SK-N-SH (cell line): ENCODE measurements around the gene RPSA. TPM values are rescaled to one million over a fixed set of nuclear protein-coding genes. Genes with fewer than 3 reads are reported as not detected.

Experiments
- CTCF ChIA-PET: fragments of 300-600, 350-600 bp; formaldehyde crosslinking; extraction: SDS; loops from one replicate; lab custom pipeline; 2021; lab: Yijun Ruan, JAX
- POLR2A ChIA-PET: fragments of 350-600 bp; sonication (Branson Sonifier 250); formaldehyde crosslinking; extraction: SDS; loops from one replicate; lab custom pipeline; 2020; ENCODE audit warnings: antibody characterized with exemption, inconsistent platforms; lab: Yijun Ruan, JAX
- DNase-seq: peaks from one replicate; pipeline ENCODE4 v3.0.0; 2012
- H2AFZ ChIP-seq: fragments of 200-600 bp; sonication (generic); 2 replicates; pipeline ENCODE4 v1.8.1; 2016; ENCODE audit warnings: antibody characterized with exemption, mild to moderate bottlenecking, low read depth
- H3F3A ChIP-seq: fragments of 200-600 bp; sonication (generic); replicated peaks from 2 replicates; pipeline ENCODE3; 2016; ENCODE audit warnings: antibody characterized with exemption, mild to moderate bottlenecking; ENCODE audit not compliant: insufficient read depth
- H3K27ac ChIP-seq, 2 experiments: fragments of 200-500 bp in 1 of 2; fragments of 200-600 bp in 1 of 2; sonication (Bioruptor generic) in 1 of 2; sonication (generic), shearing (Covaris generic) in 1 of 2; 2 replicates each; pipeline versions ENCODE4 v1.5.1 to v1.6.1; 2014 to 2016; ENCODE audit warnings: low read depth in 2 of 2, inconsistent platforms in 1 of 2, low read length in 1 of 2, mild to moderate bottlenecking in 1 of 2, mixed read lengths in 1 of 2
- H3K27me3 ChIP-seq: fragments of 200-600 bp; sonication (generic), shearing (Covaris generic); 2 replicates; pipeline ENCODE4 v1.6.1; 2016; ENCODE audit warnings: mixed run types; ENCODE audit not compliant: insufficient read depth
- H3K36me3 ChIP-seq, 2 experiments: fragments of 200-500 bp in 1 of 2; fragments of 200-600 bp in 1 of 2; sonication (Bioruptor generic) in 1 of 2; sonication (generic) in 1 of 2; replicated peaks in 1 of 2; 2 replicates each; pipeline versions ENCODE3 to v1.5.1; 2014 to 2016; ENCODE audit warnings: low read length in 1 of 2, mild to moderate bottlenecking in 1 of 2; ENCODE audit not compliant: insufficient read depth in 2 of 2, control insufficient read depth in 1 of 2
- H3K4me1 ChIP-seq, 2 experiments: fragments of 200-500 bp in 1 of 2; fragments of 200-600 bp in 1 of 2; sonication (Bioruptor generic) in 1 of 2; sonication (generic), shearing (Covaris generic) in 1 of 2; 2 replicates each; pipeline versions ENCODE4 v1.5.1 to v1.6.1; 2014 to 2016; ENCODE audit warnings: low read depth in 1 of 2, low read length in 1 of 2, mixed run types in 1 of 2; ENCODE audit not compliant: insufficient read depth in 2 of 2, control insufficient read depth in 1 of 2
- H3K4me2 ChIP-seq: fragments of 200-600 bp; sonication (generic), shearing (Covaris generic); 2 replicates; pipeline ENCODE4 v1.6.1; 2017; ENCODE audit warnings: mixed run types
- H3K4me3 ChIP-seq, 2 experiments: fragments of 200-500 bp in 1 of 2; fragments of 200-600 bp in 1 of 2; sonication (Bioruptor generic) in 1 of 2; sonication (generic), shearing (Covaris generic) in 1 of 2; 2 replicates each; pipeline versions ENCODE4 v1.5.1 to v1.8.1; 2014 to 2016; ENCODE audit warnings: low read depth in 2 of 2, inconsistent platforms in 1 of 2, low read length in 1 of 2, mild to moderate bottlenecking in 1 of 2, mixed read lengths in 1 of 2, moderate library complexity in 1 of 2
- H3K79me2 ChIP-seq: fragments of 200-600 bp; sonication (generic); 2 replicates; pipeline ENCODE4 v1.8.1; 2017; ENCODE audit warnings: mild to moderate bottlenecking; ENCODE audit not compliant: insufficient read depth
- H3K9ac ChIP-seq: fragments of 200-600 bp; sonication (generic); 2 replicates; pipeline ENCODE4 v1.6.1; 2017; ENCODE audit warnings: mixed run types
- H3K9me2 ChIP-seq: fragments of 200-600 bp; sonication (generic); 2 replicates; pipeline ENCODE4 v1.6.1; 2017; ENCODE audit warnings: mixed run types
- H3K9me3 ChIP-seq: fragments of 200-600 bp; sonication (generic); 2 replicates; pipeline ENCODE4 v1.6.1; 2017; ENCODE audit warnings: mixed run types, mild to moderate bottlenecking, moderate library complexity
- H4K20me1 ChIP-seq: fragments of 200-600 bp; sonication (generic); 2 replicates; pipeline ENCODE4 v1.6.1; 2017; ENCODE audit warnings: mild to moderate bottlenecking, mixed run types; ENCODE audit not compliant: insufficient read depth
- CHD2 ChIP-seq: fragments of 150-350 bp; IDR thresholded peaks from 2 replicates; pipeline ENCODE4 v1.6.1; 2018; ENCODE audit warnings: low read length; ENCODE audit not compliant: partially characterized antibody
- CTCF ChIP-seq: fragments of 200-600 bp; sonication (generic); IDR thresholded peaks from 2 replicates; pipeline ENCODE4 v1.6.1; 2017; ENCODE audit warnings: antibody characterized with exemption, mild to moderate bottlenecking, moderate library complexity
- ELF1 ChIP-seq: IDR thresholded peaks from 2 replicates; pipeline ENCODE4 v1.4.0; 2012
- EP300 ChIP-seq, 2 experiments: IDR thresholded peaks; 2 replicates each; pipeline versions ENCODE4 v1.4.0 to v1.6.1; 2012; ENCODE audit warnings: borderline replicate concordance in 1 of 2, low read depth in 1 of 2, low read length in 1 of 2
- GABPA ChIP-seq: IDR thresholded peaks from 2 replicates; pipeline ENCODE4 v1.4.0; 2012; ENCODE audit warnings: low read depth, mild to moderate bottlenecking
- GATA2 ChIP-seq: sonication (generic); formaldehyde crosslinking; IDR thresholded peaks from 2 replicates; pipeline ENCODE4 v1.5.0; 2020; ENCODE audit warnings: mild to moderate bottlenecking, missing genetic modification reagents
- IRF3 ChIP-seq: fragments of 150-350 bp; IDR thresholded peaks from 2 replicates; pipeline ENCODE4 v1.6.1; 2016; ENCODE audit warnings: mild to moderate bottlenecking, low read depth, low read length
- MAX ChIP-seq: IDR thresholded peaks from 2 replicates; pipeline ENCODE4 v1.4.0; 2012; ENCODE audit warnings: low read depth
- MEF2A ChIP-seq: IDR thresholded peaks from 2 replicates; pipeline ENCODE4 v1.4.0; 2012; ENCODE audit warnings: low read depth, borderline replicate concordance
- MXI1 ChIP-seq: IDR thresholded peaks from 2 replicates; pipeline ENCODE4 v1.6.1; 2012; ENCODE audit warnings: mild to moderate bottlenecking, low read depth, low read length, improper control_type of control experiment
- NFIC ChIP-seq: IDR thresholded peaks from 2 replicates; pipeline ENCODE4 v1.4.0; 2012; ENCODE audit warnings: borderline replicate concordance
- NRF1 ChIP-seq: IDR thresholded peaks from 2 replicates; pipeline ENCODE4 v1.6.1; 2012; ENCODE audit warnings: low read depth, mild to moderate bottlenecking, low read length
- POLR2AphosphoS5 ChIP-seq: IDR thresholded peaks from 2 replicates; pipeline ENCODE4 v1.6.1; 2012; ENCODE audit warnings: low read depth, low read length
- RAD21 ChIP-seq: IDR thresholded peaks from 2 replicates; pipeline ENCODE4 v1.6.1; 2012; ENCODE audit warnings: mild to moderate bottlenecking, low read length
- RFX5 ChIP-seq: IDR thresholded peaks from 2 replicates; pipeline ENCODE4 v1.6.1; 2012; ENCODE audit warnings: mild to moderate bottlenecking, improper control_type of control experiment, low read length
- RXRA ChIP-seq: IDR thresholded peaks from 2 replicates; pipeline ENCODE4 v1.4.0; 2012; ENCODE audit warnings: low read depth, mild to moderate bottlenecking, borderline replicate concordance
- SIN3A ChIP-seq: IDR thresholded peaks from 2 replicates; pipeline ENCODE4 v1.6.1; 2012; ENCODE audit warnings: low read depth, mild to moderate bottlenecking, low read length, moderate library complexity, borderline replicate concordance
- TAF1 ChIP-seq: IDR thresholded peaks from 2 replicates; pipeline ENCODE4 v1.6.1; 2012; ENCODE audit warnings: low read depth, mild to moderate bottlenecking, low read length, moderate library complexity, borderline replicate concordance
- TEAD4 ChIP-seq: IDR thresholded peaks from 2 replicates; pipeline ENCODE4 v1.4.0; 2012; ENCODE audit warnings: mild to moderate bottlenecking, borderline replicate concordance; ENCODE audit not compliant: insufficient read depth
- USF1 ChIP-seq: IDR thresholded peaks from 2 replicates; pipeline ENCODE4 v1.4.0; 2012; ENCODE audit warnings: low read depth, borderline replicate concordance
- YY1 ChIP-seq: IDR thresholded peaks from 2 replicates; pipeline ENCODE4 v1.4.0; 2012; ENCODE audit warnings: low read depth, mild to moderate bottlenecking
- WGBS: methylation state at CpG from one replicate; pipeline ENCODE4 v1.1.6; 2017; ENCODE audit warnings: low lambda C conversion rate; 5-methylcytosine and 5-hydroxymethylcytosine counted together
- polyA plus RNA-seq, 3 experiments: library from polyadenylated mRNA; depleted of rRNA; stranded (reverse); fragments of >200 nt; gene quantifications; 2 replicates each; pipeline ENCODE4 v1.2.3, GENCODE V29; 2012
- TF ChIP-seq, protein P1 (sequence below): fragments of 150-350 bp; IDR thresholded peaks from 2 replicates; pipeline ENCODE4 v1.6.1; 2017; ENCODE audit warnings: antibody characterized with exemption, low read length, low read depth, borderline replicate concordance

Gene RPSA
- polyA plus RNA-seq (2012; rRNA removed): 2,958 and 3,456 TPM in 2 replicates
- 3,101 and 3,500 TPM in 2 replicates for polyA plus RNA-seq (2012; cell fraction: cytosol; rRNA removed)
- polyA plus RNA-seq (2012; cell fraction: nucleus; rRNA removed): 1,164 and 1,345 TPM in 2 replicates

DNA sequence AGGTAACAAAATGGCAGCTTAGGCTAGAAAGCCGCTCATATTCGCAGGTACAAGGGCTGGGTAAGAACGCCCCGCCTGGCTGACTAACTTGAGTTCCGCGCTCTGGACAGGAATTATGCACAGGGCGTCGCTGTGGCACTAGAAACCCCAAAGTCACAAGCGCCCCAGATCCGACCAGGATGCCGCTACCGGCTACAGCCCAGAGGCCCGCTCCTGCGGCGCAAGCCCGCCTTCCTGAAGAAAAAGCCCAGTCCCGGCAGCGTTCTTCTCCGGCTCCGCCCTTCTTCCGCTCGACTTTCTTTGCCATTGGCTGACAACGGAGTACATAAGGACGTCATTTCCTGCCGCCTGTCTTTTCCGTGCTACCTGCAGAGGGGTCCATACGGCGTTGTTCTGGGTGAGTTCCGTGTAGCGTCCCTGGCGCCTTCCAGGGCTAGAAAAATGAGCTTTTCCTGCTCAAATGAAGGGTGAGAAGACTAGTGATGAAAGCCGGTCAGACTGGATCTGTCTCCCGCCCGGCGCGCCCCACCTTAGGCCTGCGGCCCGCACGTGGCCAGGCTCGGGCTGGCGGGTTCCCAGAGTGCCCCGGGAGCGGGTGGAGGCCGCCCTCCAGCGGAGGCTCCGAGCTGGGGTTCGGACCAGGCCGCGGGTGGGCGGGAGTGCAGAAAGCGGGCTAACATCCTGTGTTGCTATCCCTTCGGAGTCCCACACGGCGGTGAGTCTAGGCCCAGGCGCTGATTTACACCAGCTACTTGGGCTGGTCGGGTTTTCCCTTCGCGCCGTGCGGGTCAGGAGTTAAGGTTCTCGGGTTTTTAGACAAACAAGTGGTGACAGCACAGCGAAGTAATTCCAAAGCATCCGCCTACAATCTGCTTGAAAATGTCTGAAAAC, at the start of gene RPSA:
RPSA (plus strand) TSS at position 353 of the 891 bp plus-strand sequence. CDS start 934 bp downstream, outside the sequence.
- TF ChIP-seq RAD21 (peak; percentile 41), TAF1 (peak; percentile 98), CTCF (peak; percentile 37), RFX5 (peak; percentile 71; the same call in 1 of the 2 replicates), ELF1 (peak; percentile 76), GABPA (peak; percentile 87), MAX (peak; percentile 98), POLR2AphosphoS5 (peak; percentile 99), YY1 (peak; percentile 74; the same call in 1 of the 2 replicates), SIN3A (no peak), GATA2 (CRISPR knock-in tag) (no peak), USF1 (peak; percentile 68; the same call in 1 of the 2 replicates), NRF1 (peak; percentile 55; the same call in 1 of the 2 replicates), CHD2 (peak; percentile 18), IRF3 (no peak; the same call in 1 of the 2 replicates), MEF2A (0 out of 2 replicates have a peak, but pooled peaks have one; percentile 11), RXRA (no peak), EP300 (IDR thresholded peaks at IDR 0.05; ENCODE audit: borderline replicate concordance in 1 of 2, low read depth in 1 of 2, low read length in 1 of 2) (no peak), MXI1 (peak; percentile 96), TEAD4 (no peak), NFIC (no peak)
- TF ChIP-seq, protein P1, sequence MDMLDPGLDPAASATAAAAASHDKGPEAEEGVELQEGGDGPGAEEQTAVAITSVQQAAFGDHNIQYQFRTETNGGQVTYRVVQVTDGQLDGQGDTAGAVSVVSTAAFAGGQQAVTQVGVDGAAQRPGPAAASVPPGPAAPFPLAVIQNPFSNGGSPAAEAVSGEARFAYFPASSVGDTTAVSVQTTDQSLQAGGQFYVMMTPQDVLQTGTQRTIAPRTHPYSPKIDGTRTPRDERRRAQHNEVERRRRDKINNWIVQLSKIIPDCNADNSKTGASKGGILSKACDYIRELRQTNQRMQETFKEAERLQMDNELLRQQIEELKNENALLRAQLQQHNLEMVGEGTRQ: no peak

More for the DNA sequence above, at the start of gene RPSA:
- peaks cover 37 to 42% of the 10 kb centered on the region in 2 experiments for H3K36me3 ChIP-seq
- peak; percentile 92 for DNase-seq
- peaks cover 48% of the 10 kb centered on the region for H3F3A ChIP-seq
- WGBS: under 1% methylated on average over 42 of the region's 63 CpGs
- H3K9me3 ChIP-seq: no peaks in the 10 kb centered on the region
- POLR2A ChIA-PET: interaction anchor here (0.7 to 2.5 kb wide), 7 partner anchors 8 to 29 kb away, joined by 3 to 11 read pairs (median 4); no protein-coding TSS in a partner anchor
- peaks cover 50% of the 10 kb centered on the region for H3K79me2 ChIP-seq
- H3K4me3 ChIP-seq: peak within 1 kb of the TSS; percentile 73 to 88
- peak within 1 kb of the TSS; percentile 83 for H2AFZ ChIP-seq
- H3K27me3 ChIP-seq: no peaks in the 10 kb centered on the region
- CTCF ChIA-PET: interaction anchor here (0.6 to 2.2 kb wide), 12 partner anchors 10 to 903 kb away, joined by 3 to 10 read pairs (median 4); partner anchors contain the start of gene EIF1B
- H3K27ac ChIP-seq: peak within 1 kb of the TSS; percentile 73 to 90
- peak within 1 kb of the TSS; percentile 76 for H3K4me2 ChIP-seq
- H3K4me1 ChIP-seq: peaks cover 9 to 25% of the 10 kb centered on the region in 2 experiments
- H3K9ac ChIP-seq: peak within 1 kb of the TSS; percentile 89
- peaks cover 40% of the 10 kb centered on the region for H4K20me1 ChIP-seq
- H3K9me2 ChIP-seq: no peaks in the 10 kb centered on the region
